Neuronal stem cell (in vitro differentiated cells): ENCODE results near the gene PAFAH2.

Experiments
- DNase-seq: peaks from one replicate; pipeline ENCODE4 v3.0.0-alpha.2; 2013; ENCODE audit warnings: low spot score
- H2AFZ ChIP-seq: one replicate; pipeline ENCODE4 v1.6.1; 2013; ENCODE audit warnings: mild to moderate bottlenecking, low read length, inconsistent platforms
- H2AK5ac ChIP-seq: 2 replicates; pipeline ENCODE4 v1.6.1; 2013; ENCODE audit warnings: low read depth, mild to moderate bottlenecking, inconsistent platforms, low read length, moderate library complexity, mixed read lengths
- H2BK120ac ChIP-seq: 2 replicates; pipeline ENCODE4 v1.6.1; 2013; ENCODE audit warnings: low read depth, mild to moderate bottlenecking, inconsistent platforms, low read length, moderate library complexity, mixed read lengths
- H2BK12ac ChIP-seq: one replicate; pipeline ENCODE4 v1.6.1; 2013; ENCODE audit warnings: low read length, inconsistent platforms
- H2BK15ac ChIP-seq: 2 replicates; pipeline ENCODE4 v1.6.1; 2013; ENCODE audit warnings: mild to moderate bottlenecking, low read length, inconsistent platforms, mixed read lengths
- H2BK5ac ChIP-seq: one replicate; pipeline ENCODE4 v1.6.1; 2013; ENCODE audit warnings: inconsistent platforms, mild to moderate bottlenecking, low read length, moderate library complexity
- H3K14ac ChIP-seq: one replicate; pipeline ENCODE4 v1.6.1; 2013; ENCODE audit warnings: low read length, inconsistent platforms
- H3K18ac ChIP-seq: 2 replicates; pipeline ENCODE4 v1.6.1; 2013; ENCODE audit warnings: low read length, inconsistent platforms
- H3K23ac ChIP-seq: 2 replicates; pipeline ENCODE4 v1.6.1; 2013; ENCODE audit warnings: low read depth, mild to moderate bottlenecking, mixed read lengths, low read length, inconsistent platforms; ENCODE audit not compliant: poor library complexity
- H3K27ac ChIP-seq: replicated peaks from 3 replicates; pipeline ENCODE4 v1.5.1; 2013; ENCODE audit warnings: low read length, inconsistent platforms
- H3K27me3 ChIP-seq, 3 experiments: 2 replicates each; pipeline ENCODE4 v1.6.1; 2013; ENCODE audit warnings: low read length in 3 of 3, mild to moderate bottlenecking in 2 of 3, inconsistent platforms in 1 of 3, low read depth in 1 of 3, mixed read lengths in 1 of 3, moderate library complexity in 1 of 3; ENCODE audit not compliant: control insufficient read depth in 3 of 3, insufficient read depth in 3 of 3
- H3K36me3 ChIP-seq, 2 donors: replicated peaks in 1 of 2; 2 replicates each; pipeline ENCODE4 v1.6.1; 2013; ENCODE audit warnings: low read length in 2 of 2; ENCODE audit not compliant: control insufficient read depth in 2 of 2, insufficient read depth in 2 of 2
- H3K4ac ChIP-seq: 2 replicates; pipeline ENCODE4 v1.6.1; 2013; ENCODE audit warnings: inconsistent platforms, mild to moderate bottlenecking, low read length, moderate library complexity
- H3K4me1 ChIP-seq, 2 donors: 1 replicate in 1 of 2; 2 replicates in 1 of 2; pipeline ENCODE4 v1.6.1; 2013; ENCODE audit warnings: low read length in 2 of 2, low read depth in 1 of 2; ENCODE audit not compliant: control insufficient read depth in 2 of 2, insufficient read depth in 1 of 2
- H3K4me2 ChIP-seq: one replicate; pipeline ENCODE4 v1.6.1; 2013; ENCODE audit warnings: mild to moderate bottlenecking, low read length, inconsistent platforms; ENCODE audit not compliant: insufficient read depth, poor library complexity, severe bottlenecking
- H3K4me3 ChIP-seq, 2 donors: 2 replicates each; pipeline ENCODE4 v1.5.1; 2013; ENCODE audit warnings: low read length in 2 of 2, mild to moderate bottlenecking in 2 of 2, inconsistent platforms in 1 of 2, moderate library complexity in 1 of 2
- H3K79me1 ChIP-seq: one replicate; pipeline ENCODE4 v1.6.1; 2013; ENCODE audit warnings: low read depth, mild to moderate bottlenecking, inconsistent platforms, low read length, moderate library complexity
- H3K9ac ChIP-seq: one replicate; pipeline ENCODE4 v1.6.1; 2013; ENCODE audit warnings: mild to moderate bottlenecking, low read depth, low read length, inconsistent platforms; ENCODE audit not compliant: poor library complexity
- H3K9me3 ChIP-seq, 2 donors: replicated peaks in 1 of 2; 2 replicates each; pipeline versions ENCODE3 to v1.6.1; 2013; ENCODE audit warnings: low read length in 2 of 2, mild to moderate bottlenecking in 2 of 2, inconsistent platforms in 1 of 2, low read depth in 1 of 2, mixed read lengths in 1 of 2, moderate library complexity in 1 of 2; ENCODE audit not compliant: control insufficient read depth in 2 of 2, insufficient read depth in 1 of 2
- H4K8ac ChIP-seq: one replicate; pipeline ENCODE4 v1.6.1; 2013; ENCODE audit warnings: low read depth, mild to moderate bottlenecking, inconsistent platforms, low read length, moderate library complexity
- H4K91ac ChIP-seq: one replicate; pipeline ENCODE4 v1.6.1; 2013; ENCODE audit warnings: low read length, low read depth, mild to moderate bottlenecking, inconsistent platforms; ENCODE audit not compliant: poor library complexity
- WGBS, 2 donors: extraction: QIAGEN DNeasy Blood & Tissue Kit; methylation state at CpG; one replicate each; pipeline ENCODE4 v1.1.7; 2013; ENCODE audit warnings: missing lambda C conversion rate in 2 of 2, mixed read lengths in 1 of 2; ENCODE audit not compliant: insufficient read length in 2 of 2, insufficient replicate concordance in 1 of 2; ENCODE audit errors: extremely low coverage in 2 of 2; 5-methylcytosine and 5-hydroxymethylcytosine counted together

Gene PAFAH2

DNA sequence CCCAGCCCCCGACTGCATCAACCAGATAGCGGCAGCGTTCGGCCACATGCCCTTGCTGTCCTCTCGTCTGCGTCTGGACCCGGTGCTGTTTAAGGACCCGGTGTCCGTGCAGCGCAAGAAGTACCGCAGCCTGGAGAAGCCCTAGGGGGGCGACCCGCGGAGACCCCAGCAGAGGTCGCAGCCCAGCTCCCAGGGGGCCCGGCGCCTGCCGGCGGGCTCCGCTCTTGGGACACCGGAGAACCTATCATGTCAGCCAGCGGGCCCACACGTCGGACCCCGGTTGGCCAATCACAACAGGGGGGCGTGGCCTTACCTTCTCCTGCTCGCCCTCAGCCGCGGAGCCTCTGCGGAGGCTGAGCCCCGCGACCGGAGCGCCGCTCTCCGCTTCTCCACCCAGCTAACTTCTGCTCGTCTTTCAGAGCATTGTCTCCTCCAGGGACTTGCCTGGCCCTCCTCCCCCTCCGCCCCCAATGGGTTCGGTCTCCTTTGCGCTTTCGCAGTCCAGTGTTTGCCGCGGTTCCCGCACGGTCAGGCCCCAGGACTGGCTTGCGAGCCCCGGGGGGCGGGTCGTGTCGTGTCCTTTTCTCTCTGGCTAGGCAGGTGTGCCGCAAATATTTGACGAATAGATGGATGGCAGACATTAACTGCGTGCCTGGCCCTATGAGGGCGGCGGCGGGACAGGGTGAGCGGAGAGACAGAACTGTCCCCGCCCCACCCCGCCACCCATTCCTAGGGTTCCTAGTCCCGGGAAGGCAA lies 37.5 kb upstream of the PAFAH2 start:
- H3K14ac ChIP-seq = peak overlapping the region; percentile 63
- peaks cover 0 to 33% (median 10%) of the 10 kb centered on the region in 3 experiments for H3K27me3 ChIP-seq
- no peak overlapping the region for H2BK12ac ChIP-seq
- H2AK5ac ChIP-seq = peak overlapping the region; percentile 88
- H3K9ac ChIP-seq = peak overlapping the region; percentile 89
- no peaks in the 10 kb centered on the region for H3K36me3 ChIP-seq
- H3K27ac ChIP-seq = peak overlapping the region; percentile 61
- H3K4ac ChIP-seq = peak overlapping the region; percentile 77
- WGBS, 2 donors = no CpG with 5 or more reads among the region's 60 CpGs
- H3K79me1 ChIP-seq = no peaks in the 10 kb centered on the region
- H4K91ac ChIP-seq = no peak overlapping the region
- peaks cover 8 to 10% of the 10 kb centered on the region in 2 donors for H3K4me1 ChIP-seq
- peak overlapping the region; percentile 64 to 94 for H3K4me3 ChIP-seq
- peak overlapping the region; percentile 99 for H3K18ac ChIP-seq
- peak overlapping the region; percentile 94 for H2AFZ ChIP-seq
- H3K9me3 ChIP-seq = no peaks in the 10 kb centered on the region
- no peak overlapping the region for H2BK120ac ChIP-seq
- peak overlapping the region; percentile 72 for H2BK15ac ChIP-seq
- H3K23ac ChIP-seq = peak overlapping the region; percentile 99
- peak overlapping the region; percentile 82 for H2BK5ac ChIP-seq
- DNase-seq = peak; percentile 93
- peak overlapping the region; percentile 99 for H3K4me2 ChIP-seq
- no peak overlapping the region for H4K8ac ChIP-seq

- WGBS, 2 donors = no CpG with 5 or more reads among the region's 15 CpGs
These were observed 36.8 kb upstream of the PAFAH2 start for GRCh38 chr1:26034504-26035202.

GRCh38 chr1:26032656-26033357 lies 34.9 kb upstream of the PAFAH2 start:
- Histone ChIP-seq H3K9ac (no peak overlapping the region), H2BK120ac (no peak overlapping the region), H3K36me3 (no peaks in the 10 kb centered on the region), H3K4me3 (no peak overlapping the region), H4K8ac (no peak overlapping the region), H3K79me1 (no peaks in the 10 kb centered on the region), H2AK5ac (peak overlapping the region; percentile 94), H3K23ac (peak overlapping the region; percentile 75), H3K14ac (no peak overlapping the region), H3K9me3 (no peaks in the 10 kb centered on the region), H2BK15ac (no peak overlapping the region), H2BK12ac (no peak overlapping the region), H4K91ac (no peak overlapping the region), H3K18ac (no peak overlapping the region), H3K27me3 (peaks cover 0 to 15% (median 10%) of the 10 kb centered on the region in 3 experiments), H2AFZ (no peak overlapping the region), H3K4me1 (peaks cover 8 to 12% of the 10 kb centered on the region in 2 donors), H3K4me2 (no peak overlapping the region), H3K4ac (no peak overlapping the region), H3K27ac (no peak overlapping the region), H2BK5ac (no peak overlapping the region)
- WGBS, 2 donors = no CpG with 5 or more reads among the region's 12 CpGs
- DNase-seq = no peak

More at GRCh38 chr1:26034504-26035202, 36.8 kb upstream of the PAFAH2 start:
- peak overlapping the region; percentile 87 for H2BK12ac ChIP-seq
- no peak overlapping the region for H3K14ac ChIP-seq
- H2AFZ ChIP-seq = peak overlapping the region; percentile 94
- peaks cover 8 to 10% of the 10 kb centered on the region in 2 donors for H3K4me1 ChIP-seq
- H2AK5ac ChIP-seq = peak overlapping the region; percentile 44
- H3K27ac ChIP-seq = no peak overlapping the region
- H3K9ac ChIP-seq = peak overlapping the region; percentile 83
- no peak overlapping the region for H3K4ac ChIP-seq
- no peaks in the 10 kb centered on the region for H3K36me3 ChIP-seq
- H2BK120ac ChIP-seq = peak overlapping the region; percentile 32
- peak overlapping the region; percentile 64 to 79 for H3K4me3 ChIP-seq
- no peak overlapping the region for H2BK15ac ChIP-seq
- H3K9me3 ChIP-seq = no peaks in the 10 kb centered on the region
- DNase-seq = peak; percentile 17
- H4K91ac ChIP-seq = no peak overlapping the region
- peak overlapping the region; percentile 99 for H3K4me2 ChIP-seq
- H3K27me3 ChIP-seq = peaks cover 0 to 33% (median 10%) of the 10 kb centered on the region in 3 experiments
- H2BK5ac ChIP-seq = peak overlapping the region; percentile 82
- H3K23ac ChIP-seq = peak overlapping the region; percentile 99
- H4K8ac ChIP-seq = no peak overlapping the region
- no peaks in the 10 kb centered on the region for H3K79me1 ChIP-seq
- H3K18ac ChIP-seq = peak overlapping the region; percentile 94
